Measurements from ENCODE around the gene CEP164. TPM values are rescaled to one million over a fixed set of nuclear protein-coding genes. Genes with fewer than 3 reads are reported as not detected.
A peak's percentile ranks its signal among the peaks of the same experiment; 100 is the strongest.

Gene CEP164
- total RNA-seq, 6 experiments from 2014 or later, result 29.0 to 35.6 (median 33.0) TPM

- H3K4me1 Mint-ChIP-seq (ENCODE audit: low read depth), result no peaks in the 10 kb centered on the region
- peaks cover 10% of the 10 kb centered on the region for H3K36me3 Mint-ChIP-seq (ENCODE audit: low read depth)
- H3K4me3 Mint-ChIP-seq, result no peak overlapping the region
- H3K9me3 Mint-ChIP-seq, result no peaks in the 10 kb centered on the region
- H3K27ac Mint-ChIP-seq, result no peak overlapping the region
- TF ChIP-seq CTCF (IDR thresholded peaks at IDR 0.05), result no peak
- no peak for DNase-seq
- peaks cover 15% of the 10 kb centered on the region for H3K27me3 Mint-ChIP-seq (ENCODE audit: insufficient read depth)
Measured at GRCh38 chr11:117417856-117418255, 90.2 kb downstream of the CEP164 start.

- Mint-ChIP-seq H3K4me1 (ENCODE audit: low read depth) (no peaks in the 10 kb centered on the region), H3K9me3 (no peaks in the 10 kb centered on the region), H3K36me3 (ENCODE audit: low read depth) (peaks cover under 1% of the 10 kb centered on the region; the same call in 1 of the 2 replicates), H3K27ac (no peak overlapping the region), H3K27me3 (ENCODE audit: insufficient read depth) (peaks cover 18% of the 10 kb centered on the region), H3K4me3 (no peak overlapping the region)
- DNase-seq, result no peak
- TF ChIP-seq CTCF (IDR thresholded peaks at IDR 0.05), result no peak
Measured at GRCh38 chr11:117418737-117419481, 91.3 kb downstream of the CEP164 start.

DNA sequence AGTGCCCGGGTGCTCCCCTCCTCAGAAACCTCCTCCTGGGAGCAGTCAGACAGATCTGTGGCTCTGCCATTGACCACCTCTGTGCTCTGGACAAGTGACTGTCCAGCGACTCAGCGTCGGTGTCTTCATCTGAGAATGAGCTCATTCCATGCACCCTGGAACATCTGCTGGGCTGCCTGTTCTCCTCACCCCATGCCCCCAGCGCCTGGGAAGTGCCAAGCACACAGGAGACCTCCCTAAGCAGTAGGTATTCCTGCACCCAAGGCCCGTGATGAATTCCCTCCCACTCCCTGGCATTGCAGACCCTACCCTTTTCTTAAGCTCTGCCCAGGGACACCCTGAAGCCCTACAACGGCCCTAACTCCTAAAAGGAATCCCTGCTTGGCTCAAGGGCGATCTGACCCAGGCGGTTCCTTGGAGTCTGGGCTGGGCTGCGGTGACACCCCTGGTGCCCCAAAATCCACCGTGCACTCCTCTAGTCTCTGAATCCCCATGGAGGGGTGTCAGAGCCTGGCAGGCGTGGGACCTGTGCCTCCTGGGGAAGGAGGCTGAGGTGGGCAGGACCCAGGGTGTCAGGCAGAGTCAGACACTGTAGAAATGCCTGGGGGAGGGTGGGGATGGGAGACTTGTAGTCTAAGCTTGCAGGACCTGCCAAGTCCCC is 92.0 kb downstream of the CEP164 start:
- Mint-ChIP-seq H3K27me3 (ENCODE audit: insufficient read depth) (peaks cover 18% of the 10 kb centered on the region), H3K36me3 (ENCODE audit: low read depth) (no peaks in the 10 kb centered on the region), H3K4me1 (ENCODE audit: low read depth) (no peaks in the 10 kb centered on the region), H3K27ac (no peak overlapping the region), H3K4me3 (no peak overlapping the region), H3K9me3 (no peaks in the 10 kb centered on the region)
- no peak for TF ChIP-seq CTCF (IDR thresholded peaks at IDR 0.05)
- DNase-seq, result peak; percentile 24

DNA sequence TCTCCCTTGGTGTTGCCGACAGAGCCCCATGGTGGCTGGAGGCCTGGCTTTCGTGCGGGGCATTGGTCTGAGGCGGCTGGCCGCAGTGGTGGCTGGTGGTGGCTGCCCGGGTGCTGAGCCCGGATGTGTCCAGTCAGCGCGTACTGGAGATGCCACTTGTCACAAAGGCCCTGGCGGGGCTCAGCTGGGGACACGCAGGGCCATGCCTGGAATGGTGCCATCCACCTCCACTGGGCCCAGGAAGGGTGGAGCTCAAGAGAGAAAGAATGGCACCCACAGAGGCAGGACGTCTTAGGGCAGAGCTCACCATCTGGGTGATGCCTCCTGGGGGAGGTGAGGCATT is 92.5 kb downstream of the CEP164 start:
- no peaks in the 10 kb centered on the region for H3K4me1 Mint-ChIP-seq (ENCODE audit: low read depth)
- H3K27ac Mint-ChIP-seq, result no peak overlapping the region
- H3K36me3 Mint-ChIP-seq (ENCODE audit: low read depth), result no peaks in the 10 kb centered on the region
- no peaks in the 10 kb centered on the region for H3K9me3 Mint-ChIP-seq
- no peak for TF ChIP-seq CTCF (IDR thresholded peaks at IDR 0.05)
- DNase-seq, result no peak
- H3K27me3 Mint-ChIP-seq (ENCODE audit: insufficient read depth), result peaks cover 20% of the 10 kb centered on the region
- H3K4me3 Mint-ChIP-seq, result no peak overlapping the region

- no peak for TF ChIP-seq CTCF (IDR thresholded peaks at IDR 0.05)
- Mint-ChIP-seq H3K4me3 (no peak overlapping the region), H3K27me3 (ENCODE audit: insufficient read depth) (peaks cover 20% of the 10 kb centered on the region), H3K9me3 (no peaks in the 10 kb centered on the region), H3K4me1 (ENCODE audit: low read depth) (no peaks in the 10 kb centered on the region), H3K36me3 (ENCODE audit: low read depth) (no peaks in the 10 kb centered on the region), H3K27ac (no peak overlapping the region)
- DNase-seq, result no peak
Measured at GRCh38 chr11:117420598-117420997, 92.9 kb downstream of the CEP164 start.

Data from HFFc6 (cell line).